GM10266 (cell line): ENCODE results near the gene CITED4.

ENCODE experiments used
- DNase-seq: peaks from one replicate; pipeline ENCODE4 v3.0.0; 2012; ENCODE audit errors: extremely low spot score
- TF ChIP-seq, protein P1 (sequence below): IDR thresholded peaks from 2 replicates; pipeline ENCODE4 v1.5.1; 2012; ENCODE audit warnings: mild to moderate bottlenecking, low read depth; ENCODE audit not compliant: control insufficient read depth, insufficient read depth; ENCODE audit errors: missing control alignments

The CITED4 gene

DNA sequence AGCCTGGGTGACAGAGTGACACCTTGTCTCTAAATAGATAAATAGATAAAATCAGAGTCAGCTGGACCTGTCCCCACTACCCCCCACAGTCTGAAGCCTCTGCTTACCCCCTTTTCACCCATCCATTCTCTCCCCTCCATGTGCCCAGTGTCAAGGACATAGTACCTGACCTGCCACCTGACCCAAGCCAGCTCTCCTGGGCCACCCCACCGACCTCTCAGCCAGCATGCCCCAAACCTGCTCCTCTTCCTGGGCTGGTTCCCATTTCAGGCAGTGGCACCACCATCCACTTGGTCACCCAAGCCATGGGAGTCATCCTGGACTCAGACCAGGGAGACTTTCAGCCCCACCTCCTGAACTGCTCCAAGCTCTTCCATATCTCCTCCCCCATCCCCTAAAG is 28.2 kb downstream of the CITED4 start:
- DNase-seq: no peak
- TF ChIP-seq, protein P1, sequence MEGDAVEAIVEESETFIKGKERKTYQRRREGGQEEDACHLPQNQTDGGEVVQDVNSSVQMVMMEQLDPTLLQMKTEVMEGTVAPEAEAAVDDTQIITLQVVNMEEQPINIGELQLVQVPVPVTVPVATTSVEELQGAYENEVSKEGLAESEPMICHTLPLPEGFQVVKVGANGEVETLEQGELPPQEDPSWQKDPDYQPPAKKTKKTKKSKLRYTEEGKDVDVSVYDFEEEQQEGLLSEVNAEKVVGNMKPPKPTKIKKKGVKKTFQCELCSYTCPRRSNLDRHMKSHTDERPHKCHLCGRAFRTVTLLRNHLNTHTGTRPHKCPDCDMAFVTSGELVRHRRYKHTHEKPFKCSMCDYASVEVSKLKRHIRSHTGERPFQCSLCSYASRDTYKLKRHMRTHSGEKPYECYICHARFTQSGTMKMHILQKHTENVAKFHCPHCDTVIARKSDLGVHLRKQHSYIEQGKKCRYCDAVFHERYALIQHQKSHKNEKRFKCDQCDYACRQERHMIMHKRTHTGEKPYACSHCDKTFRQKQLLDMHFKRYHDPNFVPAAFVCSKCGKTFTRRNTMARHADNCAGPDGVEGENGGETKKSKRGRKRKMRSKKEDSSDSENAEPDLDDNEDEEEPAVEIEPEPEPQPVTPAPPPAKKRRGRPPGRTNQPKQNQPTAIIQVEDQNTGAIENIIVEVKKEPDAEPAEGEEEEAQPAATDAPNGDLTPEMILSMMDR: no peak

DNA sequence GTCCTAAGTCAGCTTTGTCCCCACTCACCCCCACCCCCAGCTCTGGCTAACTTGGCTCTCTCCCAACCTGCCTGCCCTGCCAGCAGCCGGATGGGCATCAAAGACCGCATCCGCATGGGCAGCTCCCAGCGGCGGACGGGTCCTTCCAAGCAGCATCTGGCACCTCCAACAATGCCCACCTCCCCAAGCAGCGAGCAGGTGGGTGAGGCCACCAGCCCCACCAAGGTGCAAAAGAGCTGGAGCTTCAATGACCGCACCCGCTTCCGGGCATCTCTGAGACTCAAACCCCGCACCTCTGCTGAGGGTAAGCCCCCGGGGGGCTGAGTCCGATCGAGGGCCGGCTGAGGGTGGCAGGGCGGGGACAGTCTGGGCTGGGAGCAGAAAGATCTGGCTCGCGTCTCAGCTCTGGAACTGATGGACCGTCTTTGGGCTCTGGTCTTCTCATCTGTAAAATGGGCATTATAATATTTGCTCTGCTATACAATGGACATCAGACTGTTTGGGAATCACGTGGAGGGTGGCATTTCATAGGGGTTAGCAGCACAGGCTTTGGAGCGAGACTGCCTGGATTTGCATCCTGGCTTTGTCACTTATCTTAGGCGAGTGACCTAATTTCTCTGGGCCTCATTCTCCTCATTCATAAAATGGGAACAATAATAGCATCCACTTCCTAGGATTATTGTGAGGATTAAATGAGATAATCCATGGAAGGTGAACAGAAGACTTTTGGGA is 31.0 kb downstream of the CITED4 start:
- no peak for DNase-seq
- TF ChIP-seq, protein P1: no peak

DNA sequence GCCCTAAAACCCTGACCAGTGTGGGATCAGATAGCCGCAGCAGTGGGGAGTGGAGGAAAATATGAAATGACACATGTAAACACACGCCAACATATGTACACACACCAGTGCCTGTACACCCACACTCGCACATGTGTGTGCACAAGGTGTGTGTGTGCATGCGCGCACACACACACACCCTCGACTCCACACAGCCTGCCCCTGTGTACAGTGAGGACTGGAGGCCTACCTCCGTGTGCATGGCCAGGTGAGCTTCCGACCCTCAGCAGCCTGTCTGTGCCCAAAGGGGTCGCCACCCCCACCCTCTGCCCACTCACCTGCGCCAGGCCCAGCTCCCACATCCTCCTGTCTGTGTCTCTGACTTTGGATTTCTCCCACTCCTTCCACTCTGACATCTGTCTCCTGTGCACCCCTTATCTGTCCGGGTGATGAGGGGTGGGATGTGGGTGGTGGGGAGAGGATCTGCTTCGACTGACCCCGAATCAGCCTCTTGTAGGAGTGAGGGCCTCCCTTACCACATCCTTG is 31.7 kb downstream of the CITED4 start:
- TF ChIP-seq, protein P1: no peak
- DNase-seq: no peak

DNA sequence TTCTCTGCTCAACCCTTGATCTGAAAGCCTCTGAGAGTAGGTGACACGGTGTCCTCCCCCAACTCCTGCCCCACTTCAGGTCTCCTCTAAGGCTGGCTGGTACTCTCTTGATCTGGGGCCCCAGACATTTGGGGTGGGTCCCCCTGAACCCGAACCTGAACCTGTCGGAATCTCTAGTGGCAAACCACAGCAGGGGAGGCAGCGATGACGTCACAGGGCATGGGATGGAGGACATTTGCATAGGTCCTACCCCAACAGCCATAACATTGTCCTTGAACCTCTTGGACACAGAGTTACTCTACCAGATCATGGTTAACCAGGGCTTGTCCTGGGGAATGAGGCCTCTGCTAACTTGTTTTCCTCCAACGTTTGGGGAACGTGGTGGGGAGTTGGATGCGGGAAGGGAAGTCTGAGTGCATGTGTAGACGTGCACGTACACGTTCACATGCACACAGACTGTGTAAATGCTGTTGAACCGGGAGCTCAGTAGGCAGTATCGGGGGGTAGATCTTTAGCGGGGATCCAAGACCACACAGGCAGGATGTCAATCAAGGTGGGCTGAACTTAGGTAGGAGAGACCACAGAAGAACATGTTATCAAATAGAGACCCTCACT is 32.4 kb downstream of the CITED4 start:
- no peak for DNase-seq
- TF ChIP-seq, protein P1: no peak

DNA sequence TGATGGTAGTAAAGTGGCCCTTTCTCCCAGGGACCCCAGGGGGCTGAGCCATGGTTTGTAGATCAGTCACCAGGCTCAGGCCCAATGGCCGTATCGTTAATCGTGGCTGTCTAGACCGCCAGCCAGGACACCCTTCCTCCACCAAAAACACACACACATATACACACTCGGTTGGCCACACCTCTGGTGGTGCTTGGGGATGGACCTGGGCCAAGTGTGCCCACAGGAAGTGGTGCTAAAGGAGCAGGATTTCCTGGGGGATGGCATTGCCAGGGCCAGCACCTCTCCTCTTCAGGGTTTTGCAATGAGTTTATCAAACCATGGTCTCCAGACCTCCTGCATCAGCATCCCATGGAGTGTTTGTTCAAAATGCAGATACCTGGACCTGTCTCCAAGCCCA is 36.2 kb downstream of the CITED4 start:
- DNase-seq: no peak
- TF ChIP-seq, protein P1: no peak

DNA sequence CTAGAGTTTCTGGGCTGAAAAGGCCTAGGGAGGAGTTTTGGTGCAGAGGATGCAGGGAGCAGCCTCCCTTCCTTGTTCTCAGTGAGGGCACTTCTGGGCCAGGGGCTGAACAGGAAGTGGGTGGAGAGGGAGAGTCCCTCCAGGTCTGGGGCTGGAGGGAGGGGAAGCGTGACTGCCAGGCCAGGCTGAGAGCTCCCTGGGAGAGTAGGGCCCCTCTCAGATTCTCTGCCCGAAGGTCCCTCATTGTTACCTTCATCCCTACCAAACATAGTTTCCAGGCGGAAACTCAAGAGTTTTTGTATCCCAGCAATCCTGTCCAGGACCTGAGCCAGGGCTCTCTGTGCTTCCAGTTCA is 36.8 kb downstream of the CITED4 start:
- peak; percentile 64 for DNase-seq
- TF ChIP-seq, protein P1: no peak
